Measurements from ENCODE around the gene ECT2.

Gene ECT2

GRCh38 chr3:172704001-172704400, 46.5 kb upstream of the ECT2 start:
- H3K27ac ChIP-seq (ENCODE audit: poor library complexity, severe bottlenecking) = no peak overlapping the region
- ATAC-seq (ENCODE audit: low read depth) (no peak), DNase-seq (ENCODE audit: low spot score) (no peak)
- no peaks in the 10 kb centered on the region for H3K9me3 ChIP-seq (ENCODE audit: severe bottlenecking)
- no peak overlapping the region for H3K4me3 ChIP-seq (ENCODE audit: severe bottlenecking)
- no peak for TF ChIP-seq CTCF (IDR thresholded peaks at IDR 0.05; ENCODE audit: poor library complexity, severe bottlenecking)
- H3K36me3 ChIP-seq (ENCODE audit: low read depth) = no peaks in the 10 kb centered on the region; the same call in 1 of the 2 replicates
- no peaks in the 10 kb centered on the region for H3K27me3 ChIP-seq (ENCODE audit: insufficient read depth, poor library complexity, severe bottlenecking)
- peaks cover 10% of the 10 kb centered on the region for H3K4me1 ChIP-seq (ENCODE audit: insufficient read depth, poor library complexity, severe bottlenecking)

- no peak overlapping the region for H3K4me3 ChIP-seq (ENCODE audit: severe bottlenecking)
- no peak overlapping the region for H3K27ac ChIP-seq (ENCODE audit: poor library complexity, severe bottlenecking)
- no peak for ATAC-seq (ENCODE audit: low read depth)
- DNase-seq (ENCODE audit: low spot score) = no peak
- H3K9me3 ChIP-seq (ENCODE audit: severe bottlenecking) = no peaks in the 10 kb centered on the region
- H3K4me1 ChIP-seq (ENCODE audit: insufficient read depth, poor library complexity, severe bottlenecking) = peaks cover 18% of the 10 kb centered on the region
- H3K36me3 ChIP-seq (ENCODE audit: low read depth) = no peaks in the 10 kb centered on the region; the same call in 1 of the 2 replicates
- TF ChIP-seq CTCF (IDR thresholded peaks at IDR 0.05; ENCODE audit: poor library complexity, severe bottlenecking) = no peak
- H3K27me3 ChIP-seq (ENCODE audit: insufficient read depth, poor library complexity, severe bottlenecking) = no peaks in the 10 kb centered on the region
Observed at GRCh38 chr3:172705170-172705569, 45.4 kb upstream of the ECT2 start.

GRCh38 chr3:172707030-172707429, 43.5 kb upstream of the ECT2 start:
- Histone ChIP-seq H3K36me3 (ENCODE audit: low read depth) (no peaks in the 10 kb centered on the region; the same call in 1 of the 2 replicates), H3K27ac (ENCODE audit: poor library complexity, severe bottlenecking) (no peak overlapping the region), H3K9me3 (ENCODE audit: severe bottlenecking) (no peaks in the 10 kb centered on the region), H3K27me3 (ENCODE audit: insufficient read depth, poor library complexity, severe bottlenecking) (no peaks in the 10 kb centered on the region), H3K4me3 (ENCODE audit: severe bottlenecking) (no peak overlapping the region), H3K4me1 (ENCODE audit: insufficient read depth, poor library complexity, severe bottlenecking) (peaks cover 26% of the 10 kb centered on the region)
- TF ChIP-seq CTCF (IDR thresholded peaks at IDR 0.05; ENCODE audit: poor library complexity, severe bottlenecking) = no peak
- ATAC-seq (ENCODE audit: low read depth) (no peak), DNase-seq (ENCODE audit: low spot score) (no peak)

GRCh38 chr3:172707967-172708366, 42.6 kb upstream of the ECT2 start:
- H3K36me3 ChIP-seq (ENCODE audit: low read depth) = no peaks in the 10 kb centered on the region; the same call in 1 of the 2 replicates
- ATAC-seq (ENCODE audit: low read depth) (no peak), DNase-seq (ENCODE audit: low spot score) (no peak)
- no peak overlapping the region for H3K4me3 ChIP-seq (ENCODE audit: severe bottlenecking)
- no peaks in the 10 kb centered on the region for H3K27me3 ChIP-seq (ENCODE audit: insufficient read depth, poor library complexity, severe bottlenecking)
- H3K9me3 ChIP-seq (ENCODE audit: severe bottlenecking) = no peaks in the 10 kb centered on the region
- TF ChIP-seq CTCF (IDR thresholded peaks at IDR 0.05; ENCODE audit: poor library complexity, severe bottlenecking) = no peak
- no peak overlapping the region for H3K27ac ChIP-seq (ENCODE audit: poor library complexity, severe bottlenecking)
- H3K4me1 ChIP-seq (ENCODE audit: insufficient read depth, poor library complexity, severe bottlenecking) = peaks cover 26% of the 10 kb centered on the region

- TF ChIP-seq CTCF (IDR thresholded peaks at IDR 0.05; ENCODE audit: poor library complexity, severe bottlenecking) = no peak
- DNase-seq (ENCODE audit: low spot score) = no peak
- Histone ChIP-seq H3K4me1 (ENCODE audit: insufficient read depth, poor library complexity, severe bottlenecking) (peaks cover 26% of the 10 kb centered on the region), H3K27ac (ENCODE audit: poor library complexity, severe bottlenecking) (peak overlapping the region; percentile 77), H3K27me3 (ENCODE audit: insufficient read depth, poor library complexity, severe bottlenecking) (no peaks in the 10 kb centered on the region), H3K36me3 (ENCODE audit: low read depth) (no peaks in the 10 kb centered on the region), H3K4me3 (ENCODE audit: severe bottlenecking) (peak overlapping the region; percentile 59), H3K9me3 (ENCODE audit: severe bottlenecking) (no peaks in the 10 kb centered on the region)
- no peak for ATAC-seq (ENCODE audit: low read depth)
Observed at GRCh38 chr3:172708921-172709773, 41.4 kb upstream of the ECT2 start.

Data from RWPE2 (cell line).